HepG2 (cell line): ENCODE measurements around the gene MEGF6. TPM values are rescaled to one million over a fixed set of nuclear protein-coding genes. Genes with fewer than 3 reads are reported as not detected.

Experiments
- ATAC-seq: fragments of 200-7000 bp; cut with Tn5 transposase; 3 replicates; pipeline ENCODE4 v1.9.1; 2020; ENCODE audit warnings: mild to moderate bottlenecking, moderate library complexity
- BruUV-seq: library from RNA; stranded (reverse); fragments of 400-500 nt; replicated peaks from 2 replicates; lab custom pipeline; 2021; lab: Mats Ljungman, UMichigan
- CTCF ChIA-PET: fragments of 300-600 bp; formaldehyde crosslinking; extraction: SDS; loops from one replicate; lab custom pipeline; 2021; ENCODE audit warnings: low total read pairs, inconsistent platforms, low intra/inter-chr PET ratio; lab: Yijun Ruan, JAX
- POLR2A ChIA-PET: fragments of 350-600 bp; sonication (Branson Sonifier 250); formaldehyde crosslinking; loops from one replicate; lab custom pipeline; 2020; ENCODE audit warnings: antibody characterized with exemption, inconsistent platforms; lab: Yijun Ruan, JAX
- DNase-seq: peaks from one replicate; pipeline ENCODE4 v3.0.0-alpha.2; 2015; ENCODE audit warnings: low spot score
- FAIRE-seq: peaks from 3 replicates; lab custom pipeline; 2011; peaks lifted over from hg19 to GRCh38; lab: Jason Lieb, UNC
- H2AFZ ChIP-seq: one replicate; pipeline ENCODE4 v1.6.1; 2011; ENCODE audit warnings: low read length, inconsistent platforms
- H3K27ac ChIP-seq: fragments of 300-600 bp; 3 replicates; pipeline ENCODE4 v1.8.0; 2011; ENCODE audit warnings: mixed run types, mild to moderate bottlenecking, mixed read lengths, low read length, inconsistent platforms; ENCODE audit not compliant: insufficient read depth; ENCODE audit errors: extremely low read length
- H3K27me3 ChIP-seq, 2 experiments: fragments of 200-600 bp in 1 of 2; 2 replicates in 1 of 2; 3 replicates in 1 of 2; pipeline versions ENCODE4 v1.6.0 to v1.8.0; 2011; ENCODE audit warnings: low read length in 2 of 2, mild to moderate bottlenecking in 2 of 2, moderate library complexity in 2 of 2, inconsistent platforms in 1 of 2; ENCODE audit not compliant: insufficient read depth in 2 of 2, control insufficient read depth in 1 of 2
- H3K36me3 ChIP-seq, 2 experiments: fragments of 200-600 bp in 1 of 2; replicated peaks in 1 of 2; 2 replicates in 1 of 2; 3 replicates in 1 of 2; pipeline versions ENCODE4 v1.5.1 to v1.8.0; 2011; ENCODE audit warnings: low read length in 2 of 2, inconsistent platforms in 1 of 2; ENCODE audit not compliant: insufficient read depth in 2 of 2, control insufficient read depth in 1 of 2
- H3K4me1 ChIP-seq: 2 replicates; pipeline ENCODE4 v1.5.1; 2012; ENCODE audit warnings: low read length, inconsistent platforms; ENCODE audit not compliant: insufficient read depth
- H3K4me2 ChIP-seq: 2 replicates; pipeline ENCODE4 v1.6.0; 2011; ENCODE audit warnings: low read depth, low read length, inconsistent platforms
- H3K4me3 ChIP-seq, 3 experiments: fragments of 200-600 bp in 1 of 3; sonication (generic), shearing (Covaris generic) in 1 of 3; replicated peaks in 1 of 3; 2 replicates each; pipeline ENCODE4 v1.5.1; 2011 to 2016; ENCODE audit warnings: low read length in 3 of 3, inconsistent platforms in 2 of 3, low read depth in 2 of 3, mild to moderate bottlenecking in 2 of 3, control low read depth in 1 of 3, mixed read lengths in 1 of 3; ENCODE audit not compliant: insufficient read depth in 1 of 3
- H3K79me2 ChIP-seq: one replicate; pipeline ENCODE4 v1.6.1; 2011; ENCODE audit warnings: low read length, inconsistent platforms; ENCODE audit not compliant: insufficient read depth
- H3K9ac ChIP-seq: 2 replicates; pipeline ENCODE4 v1.6.0; 2011; ENCODE audit warnings: mild to moderate bottlenecking, low read depth, low read length, inconsistent platforms; ENCODE audit not compliant: insufficient read depth
- H3K9me3 ChIP-seq: 2 replicates; pipeline ENCODE4 v1.5.1; 2012; ENCODE audit warnings: mild to moderate bottlenecking, low read length
- H4K20me1 ChIP-seq: 2 replicates; pipeline ENCODE4 v1.6.0; 2011; ENCODE audit warnings: inconsistent platforms, mild to moderate bottlenecking, low read length, moderate library complexity; ENCODE audit not compliant: insufficient read depth
- AGO1 ChIP-seq: fragments of 200-400 bp; formaldehyde crosslinking; IDR thresholded peaks from 2 replicates; pipeline ENCODE4 v1.6.1; 2017; ENCODE audit warnings: mild to moderate bottlenecking, low read depth, low read length, moderate library complexity; ENCODE audit not compliant: poor library complexity, severe bottlenecking
- AGO2 ChIP-seq: fragments of 200-400 bp; formaldehyde crosslinking; optimal IDR thresholded peaks from 2 replicates; pipeline ENCODE3; 2017; ENCODE audit warnings: mild to moderate bottlenecking, low read depth, low read length, moderate library complexity
- POLR2G ChIP-seq: fragments of 200-400 bp; formaldehyde crosslinking; IDR thresholded peaks from 2 replicates; pipeline ENCODE4 v1.6.1; 2018; ENCODE audit warnings: mild to moderate bottlenecking, low read depth, low read length, moderate library complexity
- RBM22 ChIP-seq: fragments of 200-400 bp; formaldehyde crosslinking; optimal IDR thresholded peaks from 2 replicates; pipeline ENCODE3; 2017; ENCODE audit warnings: mild to moderate bottlenecking, low read length, moderate library complexity
- ZZZ3 ChIP-seq: sonication (generic); formaldehyde crosslinking; IDR thresholded peaks from 2 replicates; pipeline ENCODE4 v1.4.0; 2020; ENCODE audit warnings: missing genetic modification reagents, mild to moderate bottlenecking, borderline replicate concordance
- WGBS: methylation state at CpG from one replicate; pipeline ENCODE4 v1.1.6; 2017; ENCODE audit warnings: low lambda C conversion rate; 5-methylcytosine and 5-hydroxymethylcytosine counted together
- in situ Hi-C: cut with HindIII; loops from 2 replicates; pipeline ENCODE4 v1.10.0; 2017; ENCODE audit warnings: low pct_unique_long_range_greater_than_20kb; ENCODE audit not compliant: extremely low pct_ligation_motif_present
- intact Hi-C: fragments of 100-400 bp; cut with micrococcal nuclease; formaldehyde crosslinking; loops from one replicate; pipeline ENCODE4 v1.10.0; 2022; ENCODE audit not compliant: unreplicated experiment
- polyA plus RNA-seq, 8 experiments: library from polyadenylated mRNA; depleted of rRNA in 3 of 8; stranded (reverse) in 7 of 8; unstranded in 1 of 8; fragments of >200 nt; fragmentation: Illumina TruSeq in 4 of 8; extraction: Trizol in 4 of 8; gene quantifications; 2 replicates each; pipeline versions ENCODE4 v1.2.1 to v1.2.3, GENCODE V29; 2011 to 2016; ENCODE audit warnings: low read depth in 4 of 8, missing spikeins in 1 of 8, mixed read lengths in 1 of 8; ENCODE audit not compliant: insufficient read depth in 1 of 8
- total RNA-seq, 5 experiments: library from RNA; depleted of rRNA; stranded (reverse); fragments of >200 nt; fragmentation: Illumina TruSeq; extraction: Trizol; gene quantifications; 2 replicates each; pipeline ENCODE4 v1.2.3, GENCODE V29; 2016; ENCODE audit warnings: low read depth in 1 of 5
- TF ChIP-seq, protein P1 (sequence below): sonication (generic); formaldehyde crosslinking; IDR thresholded peaks from 2 replicates; pipeline ENCODE4 v1.4.0; 2020; ENCODE audit warnings: missing genetic modification reagents, borderline replicate concordance

MEGF6 gene
- total and polyA plus RNA-seq, 2 of the 13 experiments (the other 11 are each of a cell fraction or from before 2014, with no cell fraction given), result 1.9 TPM

DNA sequence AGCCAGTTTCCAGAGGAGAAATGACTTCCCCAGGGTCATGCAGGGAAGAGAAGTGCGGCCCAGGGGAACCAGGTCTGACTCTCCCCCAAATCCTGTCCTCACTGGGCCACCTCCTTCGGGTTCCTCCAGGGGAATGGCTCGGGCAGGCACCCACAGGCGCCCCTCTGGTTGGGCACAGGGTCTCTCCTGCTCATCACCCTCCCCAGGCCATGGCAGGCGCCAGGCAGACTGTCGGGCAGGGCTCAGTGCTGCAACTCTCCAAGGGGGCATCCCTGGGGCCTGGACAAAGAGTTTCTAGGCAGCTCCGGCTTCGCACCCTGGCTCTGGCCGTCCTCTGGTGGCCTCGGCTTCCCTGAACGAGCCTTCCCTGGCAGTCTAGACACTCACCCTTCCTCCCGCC, 75.6 kb downstream of the MEGF6 start:
- H3K4me2 ChIP-seq, result no peak overlapping the region
- FAIRE-seq (no peak), DNase-seq (no peak), ATAC-seq (no peak)
- no peak overlapping the region for H3K4me3 ChIP-seq
- ChIA-PET CTCF (no interaction called here), POLR2A (no interaction called here)
- intact Hi-C loops (no loop called here), in situ Hi-C loops (no loop called here)
- BruUV-seq, result no TSS peak
- H3K79me2 ChIP-seq, result no peaks in the 10 kb centered on the region
- TF ChIP-seq POLR2G (peak; percentile 57; the same call in 1 of the 2 replicates), AGO1 (peak; percentile 84), ZZZ3 (no peak), AGO2 (peak; percentile 87), RBM22 (peak; percentile 9)
- TF ChIP-seq, protein P1, sequence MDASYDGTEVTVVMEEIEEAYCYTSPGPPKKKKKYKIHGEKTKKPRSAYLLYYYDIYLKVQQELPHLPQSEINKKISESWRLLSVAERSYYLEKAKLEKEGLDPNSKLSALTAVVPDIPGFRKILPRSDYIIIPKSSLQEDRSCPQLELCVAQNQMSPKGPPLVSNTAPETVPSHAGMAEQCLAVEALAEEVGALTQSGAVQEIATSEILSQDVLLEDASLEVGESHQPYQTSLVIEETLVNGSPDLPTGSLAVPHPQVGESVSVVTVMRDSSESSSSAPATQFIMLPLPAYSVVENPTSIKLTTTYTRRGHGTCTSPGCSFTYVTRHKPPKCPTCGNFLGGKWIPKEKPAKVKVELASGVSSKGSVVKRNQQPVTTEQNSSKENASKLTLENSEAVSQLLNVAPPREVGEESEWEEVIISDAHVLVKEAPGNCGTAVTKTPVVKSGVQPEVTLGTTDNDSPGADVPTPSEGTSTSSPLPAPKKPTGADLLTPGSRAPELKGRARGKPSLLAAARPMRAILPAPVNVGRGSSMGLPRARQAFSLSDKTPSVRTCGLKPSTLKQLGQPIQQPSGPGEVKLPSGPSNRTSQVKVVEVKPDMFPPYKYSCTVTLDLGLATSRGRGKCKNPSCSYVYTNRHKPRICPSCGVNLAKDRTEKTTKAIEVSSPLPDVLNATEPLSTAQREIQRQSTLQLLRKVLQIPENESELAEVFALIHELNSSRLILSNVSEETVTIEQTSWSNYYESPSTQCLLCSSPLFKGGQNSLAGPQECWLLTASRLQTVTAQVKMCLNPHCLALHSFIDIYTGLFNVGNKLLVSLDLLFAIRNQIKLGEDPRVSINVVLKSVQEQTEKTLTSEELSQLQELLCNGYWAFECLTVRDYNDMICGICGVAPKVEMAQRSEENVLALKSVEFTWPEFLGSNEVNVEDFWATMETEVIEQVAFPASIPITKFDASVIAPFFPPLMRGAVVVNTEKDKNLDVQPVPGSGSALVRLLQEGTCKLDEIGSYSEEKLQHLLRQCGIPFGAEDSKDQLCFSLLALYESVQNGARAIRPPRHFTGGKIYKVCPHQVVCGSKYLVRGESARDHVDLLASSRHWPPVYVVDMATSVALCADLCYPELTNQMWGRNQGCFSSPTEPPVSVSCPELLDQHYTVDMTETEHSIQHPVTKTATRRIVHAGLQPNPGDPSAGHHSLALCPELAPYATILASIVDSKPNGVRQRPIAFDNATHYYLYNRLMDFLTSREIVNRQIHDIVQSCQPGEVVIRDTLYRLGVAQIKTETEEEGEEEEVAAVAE (CRISPR knock-in tag), result no peak
- H3K9me3 ChIP-seq, result no peaks in the 10 kb centered on the region
- no peaks in the 10 kb centered on the region for H3K36me3 ChIP-seq
- H3K9ac ChIP-seq, result no peak overlapping the region
- no peak overlapping the region for H3K27ac ChIP-seq
- 37% methylated on average over 3 of the region's 12 CpGs for WGBS
- peaks cover 1% of the 10 kb centered on the region for H3K4me1 ChIP-seq
- peaks cover 10 to 61% of the 10 kb centered on the region in 2 experiments; a peak in 3 of 5 replicates for H3K27me3 ChIP-seq
- no peak overlapping the region for H2AFZ ChIP-seq
- peaks cover 17% of the 10 kb centered on the region; the same call in 1 of the 2 replicates for H4K20me1 ChIP-seq
